ENCODE data around the gene CSF2.

CSF2 gene

GRCh38 chr5:132098151-132098594 lies 24.6 kb downstream of the CSF2 start:
- DNase-seq (ENCODE audit: low read depth), result no peak
- TF ChIP-seq, protein P1, sequence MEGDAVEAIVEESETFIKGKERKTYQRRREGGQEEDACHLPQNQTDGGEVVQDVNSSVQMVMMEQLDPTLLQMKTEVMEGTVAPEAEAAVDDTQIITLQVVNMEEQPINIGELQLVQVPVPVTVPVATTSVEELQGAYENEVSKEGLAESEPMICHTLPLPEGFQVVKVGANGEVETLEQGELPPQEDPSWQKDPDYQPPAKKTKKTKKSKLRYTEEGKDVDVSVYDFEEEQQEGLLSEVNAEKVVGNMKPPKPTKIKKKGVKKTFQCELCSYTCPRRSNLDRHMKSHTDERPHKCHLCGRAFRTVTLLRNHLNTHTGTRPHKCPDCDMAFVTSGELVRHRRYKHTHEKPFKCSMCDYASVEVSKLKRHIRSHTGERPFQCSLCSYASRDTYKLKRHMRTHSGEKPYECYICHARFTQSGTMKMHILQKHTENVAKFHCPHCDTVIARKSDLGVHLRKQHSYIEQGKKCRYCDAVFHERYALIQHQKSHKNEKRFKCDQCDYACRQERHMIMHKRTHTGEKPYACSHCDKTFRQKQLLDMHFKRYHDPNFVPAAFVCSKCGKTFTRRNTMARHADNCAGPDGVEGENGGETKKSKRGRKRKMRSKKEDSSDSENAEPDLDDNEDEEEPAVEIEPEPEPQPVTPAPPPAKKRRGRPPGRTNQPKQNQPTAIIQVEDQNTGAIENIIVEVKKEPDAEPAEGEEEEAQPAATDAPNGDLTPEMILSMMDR (IDR thresholded peaks at IDR 0.05; ENCODE audit: control insufficient read depth, insufficient read depth, low read depth, low read length, missing control alignments), result no peak
- no peak overlapping the region for H3K4me3 ChIP-seq (ENCODE audit: control insufficient read depth, low read depth, low read length)

- no peak overlapping the region for H3K4me3 ChIP-seq (ENCODE audit: control insufficient read depth, low read depth, low read length)
- TF ChIP-seq, protein P1 (IDR thresholded peaks at IDR 0.05; ENCODE audit: control insufficient read depth, insufficient read depth, low read depth, low read length, missing control alignments), result no peak
- DNase-seq (ENCODE audit: low read depth), result no peak
Measured at GRCh38 chr5:132098621-132099020, 25.0 kb downstream of the CSF2 start.

DNA sequence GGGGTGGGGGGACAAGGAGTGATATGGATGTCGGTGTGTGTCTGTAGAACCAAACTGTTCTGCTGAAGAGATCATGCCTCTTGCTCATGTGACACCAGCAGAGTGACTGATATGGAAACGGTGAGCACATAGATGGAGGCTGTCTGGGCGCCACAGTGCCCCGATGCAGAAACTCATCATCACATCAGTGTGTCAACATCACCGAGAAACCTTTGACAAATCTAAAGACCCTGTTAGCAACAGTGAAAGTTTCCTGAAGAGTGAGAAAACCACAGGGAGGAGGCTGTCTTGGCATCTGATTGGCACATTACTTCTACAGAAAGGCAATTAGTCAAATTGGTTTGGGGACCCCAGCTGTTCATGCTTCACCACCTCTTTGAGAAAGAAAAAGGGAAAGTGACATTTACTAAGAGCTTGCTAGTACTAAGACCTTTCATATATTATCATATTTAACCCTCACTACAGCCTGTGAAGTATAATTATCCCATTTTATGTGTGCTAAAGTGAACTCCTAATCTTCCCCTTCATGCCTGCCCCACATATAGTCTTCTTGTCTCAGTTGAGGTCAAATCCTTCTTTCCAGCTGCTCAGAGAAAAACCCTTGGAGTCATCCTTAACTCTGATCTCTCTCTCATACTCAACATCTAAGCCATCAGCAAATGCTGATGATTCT lies 25.6 kb downstream of the CSF2 start:
- H3K4me3 ChIP-seq (ENCODE audit: control insufficient read depth, low read depth, low read length), result no peak overlapping the region
- TF ChIP-seq, protein P1 (IDR thresholded peaks at IDR 0.05; ENCODE audit: control insufficient read depth, insufficient read depth, low read depth, low read length, missing control alignments), result no peak
- DNase-seq (ENCODE audit: low read depth), result no peak

DNA sequence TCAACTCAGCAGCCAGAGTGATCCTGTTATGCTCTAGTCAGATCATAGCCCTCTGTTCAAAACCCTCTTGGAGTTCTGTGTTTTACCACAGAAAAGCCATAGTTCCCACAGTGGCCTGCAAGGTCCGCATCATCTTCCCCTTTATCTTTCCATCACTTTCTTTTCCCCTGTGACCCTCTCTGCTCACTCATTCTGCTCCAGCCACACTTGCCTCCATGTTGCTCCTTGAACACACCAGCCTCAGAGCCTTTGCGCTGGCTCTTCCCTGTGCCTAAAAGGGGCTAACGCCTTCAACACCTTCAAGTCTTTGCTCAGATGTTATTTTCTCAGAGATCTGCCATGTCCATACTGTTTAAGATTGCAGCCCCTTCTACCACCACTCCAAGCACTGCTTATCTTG lies 26.3 kb downstream of the CSF2 start:
- no peak overlapping the region for H3K4me3 ChIP-seq (ENCODE audit: control insufficient read depth, low read depth, low read length)
- DNase-seq (ENCODE audit: low read depth), result no peak
- TF ChIP-seq, protein P1 (IDR thresholded peaks at IDR 0.05; ENCODE audit: control insufficient read depth, insufficient read depth, low read depth, low read length, missing control alignments), result no peak

DNA sequence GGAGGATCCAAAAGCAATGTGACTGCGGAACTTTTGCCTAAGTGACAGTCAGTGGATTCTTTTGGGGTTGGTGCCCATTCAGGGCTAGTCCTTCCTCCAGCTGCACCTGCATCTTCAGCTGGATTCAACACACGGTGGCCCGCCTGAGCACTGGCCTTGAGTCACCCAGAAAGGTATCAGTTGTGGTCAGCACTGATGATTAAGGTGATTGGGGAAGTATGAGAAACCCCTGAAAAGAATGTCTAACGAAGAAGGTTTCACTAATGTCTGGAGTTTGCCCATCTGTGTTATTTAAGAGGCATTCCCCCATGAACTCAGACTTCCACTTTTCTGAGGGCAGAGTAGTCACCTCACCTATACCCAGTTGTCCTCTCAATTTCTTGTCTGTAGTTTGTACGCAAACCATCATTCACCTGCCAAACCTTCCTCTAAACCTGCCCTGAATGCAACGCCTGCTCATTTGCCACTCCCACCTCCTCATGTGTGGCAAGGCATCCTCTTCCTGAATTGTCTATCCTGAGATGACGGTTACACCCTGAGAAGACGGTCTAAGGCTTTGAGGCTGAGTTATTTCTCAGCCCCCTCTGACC lies 27.2 kb downstream of the CSF2 start:
- TF ChIP-seq, protein P1 (IDR thresholded peaks at IDR 0.05; ENCODE audit: control insufficient read depth, insufficient read depth, low read depth, low read length, missing control alignments), result no peak
- H3K4me3 ChIP-seq (ENCODE audit: control insufficient read depth, low read depth, low read length), result no peak overlapping the region
- no peak for DNase-seq (ENCODE audit: low read depth)

GRCh38 chr5:132101385-132101880 lies 27.8 kb downstream of the CSF2 start:
- no peak overlapping the region for H3K4me3 ChIP-seq (ENCODE audit: control insufficient read depth, low read depth, low read length)
- no peak for DNase-seq (ENCODE audit: low read depth)
- TF ChIP-seq, protein P1 (IDR thresholded peaks at IDR 0.05; ENCODE audit: control insufficient read depth, insufficient read depth, low read depth, low read length, missing control alignments), result no peak
